SU-DHL-6 (cell line): Measurements from ENCODE around the gene EIF2AK2.

Experiments
- H2AFZ ChIP-seq: fragments of 200-600 bp; sonication (generic); 2 replicates; pipeline ENCODE4 v1.6.1; 2014; ENCODE audit warnings: low read depth, mild to moderate bottlenecking, moderate library complexity, mixed read lengths, antibody characterized with exemption, low read length; ENCODE audit not compliant: severe bottlenecking
- H3F3A ChIP-seq: fragments of 200-600 bp; shearing (Covaris generic); 2 replicates; pipeline ENCODE4 v1.6.0; 2016; ENCODE audit warnings: antibody characterized with exemption, mild to moderate bottlenecking; ENCODE audit not compliant: insufficient read depth
- H3K27ac ChIP-seq: fragments of 200-600 bp; sonication (generic); 2 replicates; pipeline ENCODE4 v1.5.1; 2016; ENCODE audit warnings: low read depth, mild to moderate bottlenecking, low read length, moderate library complexity, mixed read lengths
- H3K27me3 ChIP-seq: fragments of 200-600 bp; sonication (generic), shearing (Covaris generic); 2 replicates; pipeline ENCODE4 v1.6.0; 2014; ENCODE audit warnings: mild to moderate bottlenecking, low read length
- H3K36me3 ChIP-seq: fragments of 200-600 bp; sonication (generic); 2 replicates; pipeline ENCODE4 v1.6.1; 2014; ENCODE audit warnings: mild to moderate bottlenecking, low read length, mixed read lengths
- H3K4me2 ChIP-seq: fragments of 300-600, 200-600 bp; shearing (Covaris generic), sonication (generic); 2 replicates; pipeline ENCODE4 v1.6.0; 2014; ENCODE audit warnings: low read length, low read depth, mild to moderate bottlenecking; ENCODE audit not compliant: poor library complexity, severe bottlenecking
- H3K4me3 ChIP-seq: fragments of 200-600 bp; sonication (generic); 2 replicates; pipeline ENCODE4 v1.5.1; 2014; ENCODE audit warnings: antibody characterized with exemption, low read length, mild to moderate bottlenecking, mixed read lengths; ENCODE audit not compliant: insufficient read depth, poor library complexity, severe bottlenecking
- H3K79me2 ChIP-seq: fragments of 200-600 bp; sonication (generic); 2 replicates; pipeline ENCODE4 v1.6.1; 2014; ENCODE audit warnings: mild to moderate bottlenecking, low read length, moderate library complexity; ENCODE audit not compliant: insufficient read depth
- H3K9ac ChIP-seq: fragments of 200-600 bp; sonication (generic); 2 replicates; pipeline ENCODE4 v1.7.0; 2014; ENCODE audit warnings: mild to moderate bottlenecking, low read length
- H3K9me2 ChIP-seq: fragments of 200-600 bp; sonication (generic); replicated peaks from 2 replicates; pipeline ENCODE4 v1.6.1; 2014; ENCODE audit warnings: low read length; ENCODE audit not compliant: insufficient read depth
- H3K9me3 ChIP-seq: fragments of 200-600 bp; sonication (generic); 2 replicates; pipeline ENCODE4 v1.6.1; 2014; ENCODE audit warnings: low read length, mixed read lengths; ENCODE audit not compliant: insufficient read depth
- H4K20me1 ChIP-seq: fragments of 200-600 bp; sonication (generic); 2 replicates; pipeline ENCODE4 v1.6.1; 2014; ENCODE audit warnings: low read depth, mild to moderate bottlenecking, antibody characterized with exemption, low read length, moderate library complexity, mixed read lengths
- CTCF ChIP-seq: fragments of 200-600 bp; sonication (generic); IDR thresholded peaks from one replicate; pipeline ENCODE4 v1.5.1; 2017; ENCODE audit warnings: antibody characterized with exemption, mild to moderate bottlenecking, low read length, moderate library complexity; ENCODE audit not compliant: insufficient read depth, poor library complexity, severe bottlenecking
- EZH2phosphoT487 ChIP-seq: fragments of 200-600 bp; sonication (generic), shearing (Covaris generic); conservative IDR thresholded peaks from 2 replicates; pipeline ENCODE4 v1.6.1; 2018; ENCODE audit warnings: mild to moderate bottlenecking, antibody characterized with exemption, low read length, moderate library complexity, mixed read lengths

EIF2AK2 gene

DNA sequence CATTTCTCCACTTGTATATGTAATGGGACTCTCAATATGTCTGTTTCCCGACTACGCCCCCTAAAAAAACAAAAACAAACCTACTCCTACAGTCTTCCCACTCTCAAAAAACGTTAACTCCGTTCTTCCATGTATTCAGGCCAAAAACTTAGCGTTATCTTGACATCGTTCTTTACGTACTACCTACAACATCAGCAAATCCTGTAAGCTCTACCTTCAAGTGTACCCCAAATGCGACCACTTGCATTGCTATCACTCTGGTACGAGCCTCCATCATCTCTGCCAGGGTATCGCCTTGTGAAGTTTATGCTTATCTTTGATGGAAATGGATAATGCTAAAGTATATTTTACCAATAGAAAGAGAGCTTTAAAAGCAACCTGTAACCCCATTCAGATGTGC is 72.0 kb downstream of the EIF2AK2 start:
- peak overlapping the region; percentile 77 for H3K9ac ChIP-seq
- H3K36me3 ChIP-seq, result peaks cover 2% of the 10 kb centered on the region; the same call in 1 of the 2 replicates
- H3K4me3 ChIP-seq, result peak overlapping the region; percentile 80
- peak overlapping the region; percentile 84 for H3K4me2 ChIP-seq
- H3F3A ChIP-seq, result peaks cover 22% of the 10 kb centered on the region
- H3K27me3 ChIP-seq, result no peaks in the 10 kb centered on the region
- no peak for TF ChIP-seq CTCF
- H3K9me2 ChIP-seq, result no peaks in the 10 kb centered on the region
- H2AFZ ChIP-seq, result peak overlapping the region; percentile 78
- H3K9me3 ChIP-seq, result no peaks in the 10 kb centered on the region
- H3K27ac ChIP-seq, result peak overlapping the region; percentile 16
- peaks cover 21% of the 10 kb centered on the region; the same call in 1 of the 2 replicates for H3K79me2 ChIP-seq
- no peaks in the 10 kb centered on the region for H4K20me1 ChIP-seq

DNA sequence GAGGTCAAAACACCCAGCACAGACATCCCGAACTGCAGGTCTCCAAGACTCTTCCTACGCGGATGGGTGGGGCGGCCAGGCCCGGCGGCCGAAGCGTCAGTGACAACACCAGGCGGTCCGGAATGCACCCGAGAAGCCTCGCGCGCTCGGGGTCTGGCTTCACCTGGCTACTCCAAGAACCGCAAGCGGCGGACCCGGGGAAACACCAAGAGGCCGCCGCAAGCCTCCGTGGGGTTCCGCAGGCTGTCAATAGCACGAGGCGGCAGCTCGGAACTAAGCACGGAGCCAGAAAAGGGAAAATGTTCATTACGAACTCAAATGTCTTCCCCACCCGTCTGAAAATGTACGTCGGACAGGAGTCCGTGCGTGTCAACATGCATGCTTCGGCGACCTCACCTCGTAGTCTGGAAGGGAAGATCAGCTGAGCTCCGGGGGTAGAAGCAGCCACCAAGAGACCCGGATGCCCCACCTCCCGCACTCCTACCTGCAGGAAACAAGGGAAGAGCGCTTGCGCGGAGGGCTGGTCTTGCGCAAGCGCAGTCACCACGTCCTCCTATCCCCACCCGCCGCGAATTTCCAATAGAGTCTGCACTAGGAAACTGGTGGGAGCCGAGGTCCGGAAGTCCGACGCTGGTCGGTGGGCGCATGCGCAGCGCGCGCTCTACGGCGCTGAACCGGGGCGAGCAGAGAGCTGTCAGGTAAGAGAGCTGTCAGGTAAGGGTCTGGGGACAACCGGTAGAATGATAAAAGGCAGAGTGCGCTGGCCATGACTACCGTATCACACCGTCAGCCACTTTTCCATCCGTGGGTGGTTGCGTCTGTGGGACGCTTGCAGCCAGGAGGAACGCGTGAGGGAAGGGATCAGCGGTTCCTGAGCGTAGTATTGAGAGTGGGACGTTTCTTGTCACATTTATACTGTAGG is 72.6 kb downstream of the EIF2AK2 start, which contains the start of the genes GPATCH11 and HEATR5B:
GPATCH11 (plus strand) TSS at position 646 of the 922 bp plus-strand sequence. CDS start 3,864 bp downstream, outside the sequence.
HEATR5B (minus strand) TSS at position 500 of the 922 bp plus-strand sequence. CDS start 958 bp downstream, outside the sequence.
- Histone ChIP-seq H3K36me3 (peaks cover 7% of the 10 kb centered on the region; the same call in 1 of the 2 replicates), H3K79me2 (peaks cover 21% of the 10 kb centered on the region; the same call in 1 of the 2 replicates), H3K4me2 (peak within 1 kb of the TSS; percentile 84), H3K9me3 (no peaks in the 10 kb centered on the region), H3K9ac (peak within 1 kb of the TSS; percentile 77), H4K20me1 (no peaks in the 10 kb centered on the region), H3F3A (peaks cover 19% of the 10 kb centered on the region), H3K9me2 (no peaks in the 10 kb centered on the region), H3K27ac (peak within 1 kb of the TSS; percentile 16), H2AFZ (peak within 1 kb of the TSS; percentile 78), H3K27me3 (no peaks in the 10 kb centered on the region), H3K4me3 (peak within 1 kb of the TSS; percentile 80)
- TF ChIP-seq EZH2phosphoT487 (no peak), CTCF (no peak)

GRCh38 chr2:37080689-37081088 is 76.1 kb downstream of the EIF2AK2 start:
- Histone ChIP-seq H3K27ac (no peak overlapping the region), H3K9ac (no peak overlapping the region), H3K4me3 (no peak overlapping the region), H3K79me2 (peaks cover 16% of the 10 kb centered on the region; the same call in 1 of the 2 replicates), H2AFZ (no peak overlapping the region), H4K20me1 (no peaks in the 10 kb centered on the region), H3K4me2 (peak overlapping the region; percentile 32), H3K9me3 (no peaks in the 10 kb centered on the region), H3F3A (no peaks in the 10 kb centered on the region), H3K27me3 (no peaks in the 10 kb centered on the region), H3K9me2 (no peaks in the 10 kb centered on the region), H3K36me3 (peaks cover 17% of the 10 kb centered on the region)
- TF ChIP-seq CTCF (no peak), EZH2phosphoT487 (no peak)
